ENCODE results near the gene MDC1. TPM values are rescaled to one million over a fixed set of nuclear protein-coding genes. Genes with fewer than 3 reads are reported as not detected.
A peak's percentile ranks its signal among the peaks of the same experiment; 100 is the strongest.

MDC1 gene
- total and polyA plus RNA-seq, 2 of the 13 experiments (the other 11 are each of a cell fraction or from before 2014, with no cell fraction given), result 8.4 to 14.0 TPM

GRCh38 chr6:30721198-30722024, 4.3 kb upstream of the MDC1 start (continued):
- TF ChIP-seq BHLHE40 (IDR thresholded peaks at IDR 0.05; ENCODE audit: low read length), result peak; percentile 94
- no peak; the same call in 1 of the 2 replicates for TF ChIP-seq ZNF598 (CRISPR knock-in tag; IDR thresholded peaks at IDR 0.05; ENCODE audit: borderline replicate concordance)
- peak; percentile 51; the same call in 1 of the 2 replicates for TF ChIP-seq ZNF580 (CRISPR knock-in tag; IDR thresholded peaks at IDR 0.05; ENCODE audit: borderline replicate concordance, low read depth)
- TF ChIP-seq BRF2 (CRISPR knock-in tag; IDR thresholded peaks at IDR 0.05), result no peak; the same call in 1 of the 2 replicates
- TF ChIP-seq ZSCAN31 (CRISPR knock-in tag; IDR thresholded peaks at IDR 0.05; ENCODE audit: low read depth), result peak; percentile 88
- TF ChIP-seq ZUFSP (CRISPR knock-in tag; IDR thresholded peaks at IDR 0.05; ENCODE audit: borderline replicate concordance), result no peak

- CTCF ChIA-PET (ENCODE audit: low intra/inter-chr PET ratio, low total read pairs), result interaction anchor here (1.0 to 3.5 kb wide), 3 partner anchors 38 to 48 kb away, joined by 4 to 130 read pairs (median 4); partner anchors contain the start of gene DHX16
- 0 out of 2 replicates have a peak, but pooled peaks have one; percentile 38 for TF ChIP-seq ZBTB7A (CRISPR knock-in tag; IDR thresholded peaks at IDR 0.05)
- no peak for TF ChIP-seq TFDP1 (CRISPR knock-in tag; IDR thresholded peaks at IDR 0.05; ENCODE audit: borderline replicate concordance)
- no peak for TF ChIP-seq PAWR (CRISPR knock-in tag; IDR thresholded peaks at IDR 0.05; ENCODE audit: borderline replicate concordance)
- no peak for TF ChIP-seq RFX3 (CRISPR knock-in tag; IDR thresholded peaks at IDR 0.05)
- TF ChIP-seq ZNF282 (IDR thresholded peaks at IDR 0.05; ENCODE audit: partially characterized antibody), result no peak
- no peak for TF ChIP-seq PHB2 (IDR thresholded peaks at IDR 0.05; ENCODE audit: partially characterized antibody)
- TF ChIP-seq SALL2 (CRISPR knock-in tag; IDR thresholded peaks at IDR 0.05), result no peak
- TF ChIP-seq FOXC1 (CRISPR knock-in tag; IDR thresholded peaks at IDR 0.05; ENCODE audit: borderline replicate concordance), result no peak
- TF ChIP-seq GABPB1 (CRISPR knock-in tag; IDR thresholded peaks at IDR 0.05), result no peak
- no peak for TF ChIP-seq NFATC3 (CRISPR knock-in tag; IDR thresholded peaks at IDR 0.05)
Observed at GRCh38 chr6:30720738-30721197, 3.7 kb upstream of the MDC1 start.

More at GRCh38 chr6:30720738-30721197, 3.7 kb upstream of the MDC1 start:
- POLR2A ChIA-PET, result interaction anchor here (0.6 to 5.0 kb wide), 23 partner anchors 10 to 262 kb away, joined by 3 to 92 read pairs (median 9); partner anchors contain the start of genes DHX16, FLOT1, IER3 and MRPS18B
- H3K27ac ChIP-seq (ENCODE audit: extremely low read length, insufficient read depth, low read length), result peak overlapping the region; percentile 96
- H4K20me1 ChIP-seq (ENCODE audit: insufficient read depth, low read length), result peaks cover 43% of the 10 kb centered on the region
- peak; percentile 57 for DNase-seq (ENCODE audit: low spot score)
- H3K36me3 ChIP-seq (replicated peaks in 1 of 2; ENCODE audit: control insufficient read depth in 1 of 2, insufficient read depth in 2 of 2, low read length in 2 of 2), result peaks cover 13 to 35% of the 10 kb centered on the region in 2 experiments
- H3K4me2 ChIP-seq (ENCODE audit: low read depth, low read length), result peak overlapping the region; percentile 66
- H3K4me3 ChIP-seq (replicated peaks in 1 of 3; ENCODE audit: insufficient read depth in 1 of 3, low read depth in 2 of 3, low read length in 3 of 3), result peak overlapping the region; percentile 89 to 94 (median 90)
- intact Hi-C loops (cut with micrococcal nuclease; ENCODE audit: unreplicated experiment), result loop anchor here (1.0 to 5.0 kb wide), 4 partner anchors 29 to 238 kb away; partner anchors contain the start of genes MRPS18B and PPP1R10
- no peak overlapping the region for H2AFZ ChIP-seq (ENCODE audit: low read length)
- peak overlapping the region; percentile 96 for H3K9ac ChIP-seq (ENCODE audit: insufficient read depth, low read depth, low read length)
- no peaks in the 10 kb centered on the region; a peak in 1 of 5 replicates for H3K27me3 ChIP-seq (ENCODE audit: control insufficient read depth in 1 of 2, insufficient read depth in 2 of 2, low read length in 2 of 2)
- no peaks in the 10 kb centered on the region for H3K9me3 ChIP-seq (ENCODE audit: low read length)
- no peak for ATAC-seq
- TSS peak; percentile 61 for BruUV-seq (replicated peaks)
- no peak for FAIRE-seq
- under 1% methylated on average over 29 of the region's 29 CpGs for WGBS (ENCODE audit: low lambda C conversion rate)
- peaks cover 63% of the 10 kb centered on the region for H3K4me1 ChIP-seq (ENCODE audit: insufficient read depth, low read length)
- in situ Hi-C loops (cut with HindIII; ENCODE audit: extremely low pct_ligation_motif_present, low pct_unique_long_range_greater_than_20kb), result loop anchor here (5.0 to 10.0 kb wide), 2 partner anchors 43 to 236 kb away; partner anchors contain the start of gene HLA-E
- H3K79me2 ChIP-seq (ENCODE audit: insufficient read depth, low read length), result peaks cover 46% of the 10 kb centered on the region

All from HepG2 (cell line).